Measurements from ENCODE around the gene SLC6A13.
A peak's percentile ranks its signal among the peaks of the same experiment; 100 is the strongest.
"Not testable (repeated sequence)": the region's sequence is repeated elsewhere in the genome, so short reads cannot be mapped to it uniquely, and the experiment has no call there.

The SLC6A13 gene

DNA sequence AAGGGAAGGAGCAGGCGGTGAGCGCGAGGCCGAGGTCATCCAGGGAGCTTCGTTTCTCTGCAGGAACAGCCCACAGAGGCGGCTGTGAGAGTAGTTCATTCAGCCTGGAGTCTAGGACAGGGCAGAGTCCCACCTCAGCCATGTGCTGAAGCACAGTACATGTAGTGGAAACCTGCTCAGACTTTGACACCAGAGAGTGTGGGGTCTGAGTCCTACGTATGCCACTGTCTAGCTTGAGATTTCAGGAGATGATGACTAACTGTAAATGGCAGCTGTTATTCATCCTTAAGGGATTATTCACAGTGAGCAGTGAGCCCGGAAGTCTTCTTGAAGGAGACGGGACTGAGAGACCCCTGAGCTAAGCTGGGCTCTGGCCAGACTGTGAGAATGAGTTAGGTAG lies 938 bp upstream of the SLC6A13 start:
- DNase-seq = no peak

GRCh38 chr12:262113-262512 lies 523 bp downstream of the SLC6A13 start:
- no peak for DNase-seq

DNA sequence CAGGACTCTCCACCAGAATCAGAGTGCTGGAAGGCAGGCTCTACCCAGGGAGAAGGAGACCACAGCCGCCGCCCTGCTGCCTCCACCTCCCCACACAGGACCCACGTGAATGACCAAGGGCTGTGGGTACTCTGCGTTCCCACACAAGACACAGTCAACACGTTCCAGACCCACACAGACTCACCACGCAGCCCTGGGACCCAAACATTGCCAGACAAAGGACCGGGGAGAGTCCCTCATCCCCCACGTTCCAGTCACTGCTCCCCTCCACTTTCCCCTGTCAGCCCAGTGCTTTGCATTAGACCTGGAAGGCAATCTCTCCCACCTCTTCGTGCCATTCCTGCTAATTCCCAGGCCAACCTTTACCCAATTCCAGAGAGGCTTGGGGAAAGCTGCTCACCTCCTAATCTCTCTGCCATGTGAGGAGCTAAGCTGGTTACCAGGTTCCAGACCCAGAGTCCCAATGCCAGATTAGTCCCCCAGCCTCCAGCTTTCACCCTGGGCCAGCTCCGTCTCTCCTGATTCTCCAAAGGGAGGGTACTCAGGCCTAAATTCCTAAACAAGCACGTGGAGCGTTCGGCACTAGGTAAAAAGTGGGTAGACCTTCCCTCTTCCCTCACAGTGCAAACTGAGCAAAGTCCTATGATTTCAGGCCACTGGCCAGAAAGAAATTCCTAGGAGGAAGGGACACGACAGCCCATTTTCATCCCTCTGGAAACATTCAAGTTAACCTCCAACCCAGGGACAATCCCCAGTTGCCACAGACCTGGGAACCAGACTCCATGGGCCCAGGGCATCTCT lies 4.9 kb downstream of the SLC6A13 start:
- DNase-seq = no peak

- no peak for DNase-seq
Observed at GRCh38 chr12:256958-257357, 5.7 kb downstream of the SLC6A13 start.

GRCh38 chr12:256225-256624 lies 6.4 kb downstream of the SLC6A13 start:
- DNase-seq = no peak

GRCh38 chr12:254912-255311 lies 7.7 kb downstream of the SLC6A13 start:
- no peak for DNase-seq

- no peak for DNase-seq
Observed at GRCh38 chr12:254039-254438, 8.6 kb downstream of the SLC6A13 start.

- DNase-seq = no peak
Observed at GRCh38 chr12:253116-253831, 9.4 kb downstream of the SLC6A13 start.

- DNase-seq = no peak
Observed at GRCh38 chr12:252636-253035, 10.0 kb downstream of the SLC6A13 start.

DNA sequence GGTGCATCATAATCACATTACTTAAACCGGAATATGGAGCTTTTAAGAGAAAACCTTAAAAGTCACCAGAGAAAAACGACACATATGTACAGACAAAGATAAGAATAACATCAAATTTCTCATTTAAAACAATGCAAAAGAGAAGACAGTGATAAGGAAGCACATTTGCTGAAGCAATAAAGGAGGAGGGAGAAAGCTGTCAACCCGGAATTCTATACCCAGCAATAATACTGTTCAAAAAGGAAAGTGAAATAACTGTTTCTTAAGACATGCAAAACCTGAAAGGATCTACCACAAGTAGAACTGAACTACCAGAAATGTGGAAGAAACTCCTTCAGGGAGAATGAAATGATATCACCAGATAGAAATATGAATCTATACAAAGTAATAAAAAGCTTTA lies 15.4 kb downstream of the SLC6A13 start:
- DNase-seq = peak; percentile 42

GRCh38 chr12:243381-243780 lies 19.3 kb downstream of the SLC6A13 start:
- no peak for DNase-seq

GRCh38 chr12:242496-242895 lies 20.1 kb downstream of the SLC6A13 start:
- no peak for DNase-seq

DNA sequence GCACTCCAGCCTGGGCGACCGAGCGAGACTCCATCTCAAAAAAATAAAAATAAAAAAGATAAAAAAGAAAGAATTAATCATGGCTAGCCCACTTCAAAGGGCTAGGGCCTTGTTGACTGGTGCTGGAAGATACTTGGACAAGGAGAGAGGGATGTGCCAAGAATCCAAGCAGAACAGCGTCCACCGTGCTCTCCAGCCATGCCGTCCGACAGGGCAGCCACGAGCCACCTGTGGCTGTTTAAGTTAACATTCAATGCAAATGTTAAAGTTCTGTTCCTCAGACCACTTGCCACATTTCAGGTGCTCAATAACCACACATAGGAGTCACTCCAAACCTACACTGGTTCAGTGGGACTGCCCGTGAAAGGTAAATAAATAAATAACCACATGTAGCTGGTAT lies 21.4 kb downstream of the SLC6A13 start:
- DNase-seq = no peak

DNA sequence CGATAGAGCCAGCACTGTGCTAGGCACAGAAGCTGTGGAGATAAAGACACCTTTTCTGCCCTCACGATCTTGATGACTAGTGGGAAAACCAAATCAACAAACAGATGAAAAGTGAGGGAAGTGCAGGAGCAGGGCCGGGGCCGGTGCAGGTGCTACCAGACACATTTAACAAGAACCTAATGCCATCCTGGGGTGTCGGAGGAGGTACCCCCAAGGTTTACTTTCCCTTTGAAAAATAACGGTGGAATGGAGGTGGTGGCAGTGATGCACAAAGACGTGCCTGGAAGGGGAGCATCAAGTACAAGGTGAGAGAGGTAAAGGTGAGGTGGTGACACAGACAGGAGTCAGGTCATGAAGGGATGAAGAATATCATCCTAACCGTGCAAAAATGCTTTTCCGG lies 22.1 kb downstream of the SLC6A13 start:
- DNase-seq = no peak

DNA sequence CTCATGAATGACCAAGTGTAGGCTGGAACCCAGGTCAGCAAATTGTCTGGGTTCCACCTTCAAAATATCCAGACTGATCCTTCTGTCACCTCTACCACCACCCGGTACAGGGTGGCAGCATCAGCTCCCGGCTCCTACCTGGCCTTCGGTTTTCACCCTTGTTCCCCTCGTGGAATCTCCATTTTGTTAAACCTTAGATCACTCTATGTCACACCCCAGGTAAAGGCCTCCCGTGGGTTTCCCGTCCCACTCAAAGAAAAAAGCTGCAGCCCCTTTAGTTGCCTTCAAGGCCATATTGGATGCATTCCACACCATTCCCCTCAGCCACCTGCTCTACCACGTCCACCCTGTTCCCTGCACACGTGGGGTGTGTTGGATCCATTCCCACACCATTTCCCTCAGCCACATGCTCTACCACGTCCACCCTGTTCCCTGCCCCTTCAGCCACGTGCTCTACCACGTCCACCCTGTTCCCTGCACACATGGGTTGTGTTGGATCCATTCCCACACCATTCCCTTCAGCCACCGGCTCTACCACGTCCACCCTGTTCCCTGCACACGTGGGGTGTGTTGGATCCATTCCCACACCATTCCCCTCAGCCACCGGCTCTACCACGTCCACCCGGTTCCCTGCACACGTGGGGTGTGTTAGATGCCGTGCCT lies 23.8 kb downstream of the SLC6A13 start:
- no peak for DNase-seq

- no peak for DNase-seq
Observed at GRCh38 chr12:238116-238515, 24.5 kb downstream of the SLC6A13 start.

- no peak for DNase-seq
Observed at GRCh38 chr12:237026-237815, 25.4 kb downstream of the SLC6A13 start.

- no peak for DNase-seq
Observed at GRCh38 chr12:236445-236844, 26.2 kb downstream of the SLC6A13 start.

DNA sequence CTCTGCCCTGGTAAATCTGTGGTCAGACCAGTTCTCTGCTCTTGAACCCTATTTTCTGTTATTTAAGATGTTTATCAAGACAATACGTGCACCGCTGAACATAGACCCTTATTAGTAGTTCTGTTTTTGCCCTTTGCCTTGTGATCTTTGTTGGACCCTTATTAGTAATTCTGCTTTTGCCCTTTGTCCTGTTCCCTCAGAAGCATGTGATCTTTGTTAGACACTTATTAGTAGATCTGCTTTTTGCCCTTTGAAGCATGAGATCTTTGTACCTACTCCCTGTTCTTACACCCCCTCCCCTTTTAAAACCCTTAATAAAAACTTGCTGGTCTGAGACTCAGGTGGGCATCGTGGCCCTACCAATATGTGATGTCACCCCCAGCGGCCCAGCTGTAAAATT lies 26.7 kb downstream of the SLC6A13 start:
- DNase-seq = not testable (repeated sequence)

- no peak for DNase-seq
Observed at GRCh38 chr12:234891-235415, 27.7 kb downstream of the SLC6A13 start.

DNA sequence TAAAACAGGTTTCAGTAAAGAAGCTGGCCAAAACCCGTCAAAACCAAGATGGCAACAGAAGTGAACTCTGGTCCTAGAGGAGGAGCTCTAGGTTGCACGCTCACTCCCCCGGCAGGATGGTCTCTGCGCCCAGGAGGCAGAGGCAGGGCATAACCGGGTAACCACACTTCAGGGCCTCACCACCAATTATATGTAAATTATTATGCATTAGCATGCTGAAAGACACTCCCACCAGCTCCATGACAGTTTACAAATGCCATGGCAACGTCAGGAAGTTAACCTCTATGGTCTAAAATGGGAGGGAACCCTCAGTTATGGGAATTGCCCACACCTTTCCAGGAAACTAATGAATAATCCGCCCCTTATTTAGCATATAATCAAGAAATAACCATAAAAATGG lies 28.6 kb downstream of the SLC6A13 start:
- no peak for DNase-seq

- no peak for DNase-seq
Observed at GRCh38 chr12:233615-233968, 29.0 kb downstream of the SLC6A13 start.
